Activated CD8-positive, alpha-beta T cell treated with anti-CD3 and anti-CD28 coated beads for 36 hours (primary cell): Measurements from ENCODE around the gene TRIM63. TPM values are rescaled to one million over a fixed set of nuclear protein-coding genes. Genes with fewer than 3 reads are reported as not detected.
"Not testable (repeated sequence)": the region's sequence is repeated elsewhere in the genome, so short reads cannot be mapped to it uniquely, and the experiment has no call there.

Experiments
- ATAC-seq: fragments of 200-7000 bp; cut with Tn5 transposase; one replicate; pipeline ENCODE4 v1.10.0; 2021; ENCODE audit warnings: mild to moderate bottlenecking, moderate library complexity
- CTCF ChIA-PET: fragments of 350-600 bp; sonication (Branson Sonifier 250); formaldehyde crosslinking; loops from one replicate; lab custom pipeline; 2021; ENCODE audit warnings: antibody characterized with exemption; lab: Charles Lee
- POLR2A ChIA-PET: fragments of 350-600 bp; sonication (Branson Sonifier 250); formaldehyde crosslinking; loops from one replicate; lab custom pipeline; 2021; ENCODE audit warnings: antibody characterized with exemption; lab: Charles Lee
- DNase-seq: peaks from one replicate; pipeline ENCODE4 v3.0.0-alpha.2; 2020
- H3K27ac Mint-ChIP-seq: one replicate; pipeline ENCODE4 v1.8.0; 2021; ENCODE audit warnings: mild to moderate bottlenecking, mixed read lengths
- H3K27me3 Mint-ChIP-seq: one replicate; pipeline ENCODE4 v1.8.0; 2021; ENCODE audit warnings: mixed read lengths
- H3K36me3 Mint-ChIP-seq: one replicate; pipeline ENCODE4 v1.8.0; 2021; ENCODE audit warnings: low read depth, mixed read lengths
- H3K4me1 Mint-ChIP-seq: one replicate; pipeline ENCODE4 v1.8.0; 2021; ENCODE audit warnings: low read depth, mixed read lengths
- H3K4me3 Mint-ChIP-seq: one replicate; pipeline ENCODE4 v1.8.0; 2021; ENCODE audit warnings: mild to moderate bottlenecking, moderate library complexity, mixed read lengths
- H3K9me3 Mint-ChIP-seq: one replicate; pipeline ENCODE4 v1.8.0; 2021; ENCODE audit warnings: mixed read lengths
- intact Hi-C: fragments of 100-400 bp; cut with micrococcal nuclease; formaldehyde crosslinking; loops from one replicate; pipeline ENCODE4 v1.10.0; 2022
- total RNA-seq, 2 experiments: library from RNA; stranded (reverse); gene quantifications; one replicate each; pipeline ENCODE4 v1.2.3, GENCODE V29; 2021
- TF ChIP-seq, protein P1 (sequence below): fragments of 200-600 bp; IDR thresholded peaks from one replicate; pipeline ENCODE4 v1.8.0; 2022; ENCODE audit warnings: antibody characterized with exemption, mild to moderate bottlenecking

The TRIM63 gene
- total RNA-seq, 2 experiments from 2014 or later, result 0.18 TPM; not detected in 1

DNA sequence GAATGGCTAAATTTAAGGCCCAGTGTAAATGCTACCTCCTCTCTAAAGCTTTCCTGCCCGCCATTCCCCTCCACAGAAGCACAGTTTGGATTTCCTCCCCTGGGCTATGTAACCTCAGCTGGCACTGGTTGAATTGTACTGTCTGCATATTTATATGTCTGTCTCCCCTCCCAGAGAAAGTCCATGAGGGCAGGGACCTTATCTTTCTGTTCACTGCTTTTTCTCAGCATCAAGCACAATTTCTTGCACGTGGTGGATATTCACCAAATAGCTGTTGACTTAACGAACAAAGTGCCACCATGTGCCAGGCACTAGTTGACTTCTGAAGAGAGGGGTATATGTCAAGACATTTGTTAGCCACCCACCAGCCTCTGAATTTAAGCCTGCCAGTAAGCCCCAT, 34.7 kb upstream of the TRIM63 start:
- no peak overlapping the region for H3K4me3 Mint-ChIP-seq
- H3K36me3 Mint-ChIP-seq, result no peaks in the 10 kb centered on the region
- no peak for DNase-seq
- ChIA-PET CTCF (interaction anchor here (0.9 to 6.9 kb wide), 11 partner anchors 21 to 315 kb away, joined by 3 to 157 read pairs (median 4); no protein-coding TSS in a partner anchor), POLR2A (interaction anchor here (0.9 kb wide), 2 partner anchors 25 to 43 kb away, joined by 3 to 4 read pairs; no protein-coding TSS in a partner anchor)
- no peak overlapping the region for H3K27ac Mint-ChIP-seq
- H3K4me1 Mint-ChIP-seq, result peaks cover 3% of the 10 kb centered on the region
- peaks cover 2% of the 10 kb centered on the region for H3K27me3 Mint-ChIP-seq
- no peaks in the 10 kb centered on the region for H3K9me3 Mint-ChIP-seq
- TF ChIP-seq, protein P1, sequence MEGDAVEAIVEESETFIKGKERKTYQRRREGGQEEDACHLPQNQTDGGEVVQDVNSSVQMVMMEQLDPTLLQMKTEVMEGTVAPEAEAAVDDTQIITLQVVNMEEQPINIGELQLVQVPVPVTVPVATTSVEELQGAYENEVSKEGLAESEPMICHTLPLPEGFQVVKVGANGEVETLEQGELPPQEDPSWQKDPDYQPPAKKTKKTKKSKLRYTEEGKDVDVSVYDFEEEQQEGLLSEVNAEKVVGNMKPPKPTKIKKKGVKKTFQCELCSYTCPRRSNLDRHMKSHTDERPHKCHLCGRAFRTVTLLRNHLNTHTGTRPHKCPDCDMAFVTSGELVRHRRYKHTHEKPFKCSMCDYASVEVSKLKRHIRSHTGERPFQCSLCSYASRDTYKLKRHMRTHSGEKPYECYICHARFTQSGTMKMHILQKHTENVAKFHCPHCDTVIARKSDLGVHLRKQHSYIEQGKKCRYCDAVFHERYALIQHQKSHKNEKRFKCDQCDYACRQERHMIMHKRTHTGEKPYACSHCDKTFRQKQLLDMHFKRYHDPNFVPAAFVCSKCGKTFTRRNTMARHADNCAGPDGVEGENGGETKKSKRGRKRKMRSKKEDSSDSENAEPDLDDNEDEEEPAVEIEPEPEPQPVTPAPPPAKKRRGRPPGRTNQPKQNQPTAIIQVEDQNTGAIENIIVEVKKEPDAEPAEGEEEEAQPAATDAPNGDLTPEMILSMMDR, result no peak
- ATAC-seq, result no peak
- intact Hi-C loops, result no loop called here

DNA sequence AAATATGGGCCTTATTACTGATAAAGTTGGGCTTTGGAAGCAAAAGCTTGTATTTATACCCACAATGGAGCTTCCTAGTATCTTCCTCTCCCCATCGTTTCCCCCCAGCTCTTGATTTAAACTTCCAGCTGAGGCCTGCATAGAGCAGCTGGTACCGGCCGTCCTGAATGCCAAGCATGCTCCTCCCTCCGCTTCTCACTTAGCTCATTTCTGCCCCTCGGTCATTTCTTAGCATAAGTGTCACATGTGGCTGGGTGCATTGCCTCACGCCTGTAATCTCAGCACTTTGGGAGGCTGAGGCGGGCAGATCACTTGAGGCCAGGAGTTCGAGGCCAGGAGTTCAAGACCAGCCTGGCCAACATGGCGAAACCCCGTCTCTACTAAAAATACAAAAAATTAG, 32.8 kb upstream of the TRIM63 start:
- ATAC-seq, DNase-seq, H3K36me3 Mint-ChIP-seq, H3K4me3 Mint-ChIP-seq, H3K9me3 Mint-ChIP-seq, POLR2A ChIA-PET, H3K27ac Mint-ChIP-seq, H3K4me1 Mint-ChIP-seq, H3K27me3 Mint-ChIP-seq, intact Hi-C loops: not testable (repeated sequence)
- CTCF ChIA-PET, result interaction anchor here (0.6 to 6.9 kb wide), 7 partner anchors 21 to 264 kb away, joined by 3 to 157 read pairs (median 3); no protein-coding TSS in a partner anchor

DNA sequence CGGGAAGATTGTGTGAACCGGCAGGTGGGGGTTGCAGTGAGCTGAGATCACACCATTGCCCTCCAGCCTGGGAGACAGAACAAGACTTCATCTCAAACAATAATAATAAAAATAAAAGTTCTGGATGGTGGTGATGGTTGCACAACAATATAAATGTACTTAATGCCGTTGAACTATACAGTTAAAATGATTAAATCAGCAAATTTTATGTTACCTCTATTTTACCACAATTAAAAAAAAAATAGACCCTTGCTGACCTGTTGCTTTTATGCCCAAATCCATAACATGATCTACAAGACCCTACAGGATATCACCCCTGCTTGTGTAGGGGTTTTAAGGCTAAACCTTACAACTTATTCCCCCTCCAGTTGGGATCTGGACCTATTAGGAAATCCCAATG, 32.4 kb upstream of the TRIM63 start:
- Mint-ChIP-seq H3K9me3 (no peaks in the 10 kb centered on the region), H3K4me3 (no peak overlapping the region), H3K27ac (no peak overlapping the region), H3K36me3 (no peaks in the 10 kb centered on the region), H3K4me1 (no peaks in the 10 kb centered on the region), H3K27me3 (peaks cover 2% of the 10 kb centered on the region)
- TF ChIP-seq, protein P1, result no peak
- ChIA-PET CTCF (interaction anchor here (0.6 to 6.9 kb wide), 6 partner anchors 22 to 265 kb away, joined by 3 to 157 read pairs (median 3); no protein-coding TSS in a partner anchor), POLR2A (no interaction called here)
- ATAC-seq (no peak), DNase-seq (no peak)
- intact Hi-C loops, result no loop called here

DNA sequence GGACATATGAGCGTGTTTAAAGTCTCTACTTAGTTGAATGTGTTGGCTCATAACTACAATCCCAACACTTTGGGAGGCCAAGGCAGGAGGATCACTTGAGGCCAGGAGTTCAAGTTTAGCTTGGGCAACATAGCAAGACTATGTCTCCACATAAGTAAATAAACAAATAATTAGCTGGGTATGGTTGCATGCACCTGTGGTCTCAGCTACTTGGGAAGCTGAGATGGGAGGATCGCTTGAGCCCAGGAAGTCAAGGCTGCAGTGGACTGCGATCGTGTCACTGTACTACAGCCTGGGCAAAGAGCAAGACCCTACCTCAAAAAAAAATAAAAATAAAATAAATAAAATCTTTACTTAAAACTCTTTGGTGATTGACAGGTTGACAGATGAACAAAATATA, 31.2 kb upstream of the TRIM63 start:
- Mint-ChIP-seq H3K4me1 (no peaks in the 10 kb centered on the region), H3K9me3 (no peaks in the 10 kb centered on the region), H3K36me3 (no peaks in the 10 kb centered on the region), H3K4me3 (no peak overlapping the region), H3K27ac (no peak overlapping the region), H3K27me3 (peaks cover 5% of the 10 kb centered on the region)
- POLR2A ChIA-PET, result no interaction called here
- DNase-seq, result no peak
- ATAC-seq, result no peak
- CTCF ChIA-PET, result interaction anchor here (1.3 to 6.9 kb wide), 2 partner anchors 45 to 203 kb away, joined by 3 to 157 read pairs; no protein-coding TSS in a partner anchor
- intact Hi-C loops, result no loop called here
- TF ChIP-seq, protein P1, result no peak

DNA sequence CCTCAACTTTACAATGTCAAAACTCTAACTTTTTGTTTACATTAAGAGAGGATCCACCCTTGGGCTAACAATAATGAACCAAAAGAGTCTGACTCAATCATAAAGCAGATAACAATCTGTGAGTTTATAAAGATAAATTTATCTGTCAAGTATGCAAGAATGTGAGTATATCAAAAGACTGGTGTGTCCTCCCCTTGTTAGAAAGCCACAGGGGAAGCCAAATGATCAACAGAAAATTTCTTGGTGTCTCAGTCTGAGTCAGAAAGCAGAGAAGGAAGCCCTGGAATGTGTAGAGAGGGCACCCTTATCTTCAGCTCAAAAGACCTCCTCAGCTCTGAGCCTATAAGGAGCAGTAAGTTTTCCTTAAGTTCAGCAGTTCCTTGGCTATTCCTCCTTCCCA, 30.3 kb upstream of the TRIM63 start:
- TF ChIP-seq, protein P1, result no peak
- H3K4me1 Mint-ChIP-seq, result no peaks in the 10 kb centered on the region
- no peaks in the 10 kb centered on the region for H3K9me3 Mint-ChIP-seq
- ATAC-seq, result no peak
- CTCF ChIA-PET, result interaction anchor here (0.9 to 1.3 kb wide), 3 partner anchors 47 to 202 kb away, joined by 3 read pairs; partner anchors contain the start of gene ZNF593
- DNase-seq, result no peak
- H3K27ac Mint-ChIP-seq, result no peak overlapping the region
- no peak overlapping the region for H3K4me3 Mint-ChIP-seq
- no peaks in the 10 kb centered on the region for H3K36me3 Mint-ChIP-seq
- POLR2A ChIA-PET, result no interaction called here
- intact Hi-C loops, result no loop called here
- H3K27me3 Mint-ChIP-seq, result peaks cover 8% of the 10 kb centered on the region
